Neural progenitor cell (in vitro differentiated cells): ENCODE measurements around the gene HERC2. TPM values are rescaled to one million over a fixed set of nuclear protein-coding genes. Genes with fewer than 3 reads are reported as not detected.
"Not testable (repeated sequence)": the region's sequence is repeated elsewhere in the genome, so short reads cannot be mapped to it uniquely, and the experiment has no call there.

Experiments used
- DNase-seq: peaks from one replicate; pipeline ENCODE4 v3.0.0-alpha.2; 2016; ENCODE audit warnings: low spot score
- H2AFZ ChIP-seq: fragments of 200-600 bp; sonication (generic); replicated peaks from 2 replicates; pipeline ENCODE4 v1.6.1; 2016; ENCODE audit warnings: antibody characterized with exemption
- H3F3A ChIP-seq: fragments of 200-600 bp; sonication (generic); 2 replicates; pipeline ENCODE4 v1.6.1; 2016; ENCODE audit warnings: antibody characterized with exemption, low read depth
- H3K27ac ChIP-seq: fragments of 200-600 bp; sonication (generic); 2 replicates; pipeline ENCODE4 v1.5.1; 2016; ENCODE audit warnings: mild to moderate bottlenecking
- H3K27me3 ChIP-seq: fragments of 200-600 bp; sonication (generic); 2 replicates; pipeline ENCODE4 v1.6.1; 2016; ENCODE audit warnings: mild to moderate bottlenecking, moderate library complexity
- H3K36me3 ChIP-seq: fragments of 200-600 bp; sonication (generic); 2 replicates; pipeline ENCODE4 v1.5.1; 2016
- H3K4me1 ChIP-seq: fragments of 200-600 bp; sonication (generic); 2 replicates; pipeline ENCODE4 v1.6.1; 2016; ENCODE audit warnings: mixed run types
- H3K4me2 ChIP-seq: fragments of 200-600 bp; sonication (generic); 2 replicates; pipeline ENCODE4 v1.6.1; 2016
- H3K4me3 ChIP-seq: fragments of 200-600 bp; sonication (generic); 2 replicates; pipeline ENCODE4 v1.5.1; 2016
- H3K79me2 ChIP-seq: fragments of 200-600 bp; sonication (generic); 2 replicates; pipeline ENCODE4 v1.6.1; 2016; ENCODE audit warnings: low read depth
- H3K9ac ChIP-seq: fragments of 200-600 bp; sonication (generic); 2 replicates; pipeline ENCODE4 v1.6.1; 2016
- H3K9me3 ChIP-seq: fragments of 200-600 bp; sonication (generic); 2 replicates; pipeline ENCODE4 v1.5.1; 2016; ENCODE audit warnings: low read depth
- H4K20me1 ChIP-seq: fragments of 200-600 bp; sonication (generic); 2 replicates; pipeline ENCODE4 v1.6.1; 2016; ENCODE audit warnings: low read depth
- H3K27ac Mint-ChIP-seq: 3 replicates; pipeline ENCODE4 v1.8.0; 2021; ENCODE audit warnings: mixed read lengths
- H3K27me3 Mint-ChIP-seq: 2 replicates; pipeline ENCODE4 v1.8.0; 2022; ENCODE audit warnings: low read depth, mild to moderate bottlenecking, inconsistent platforms, moderate library complexity, mixed read lengths; ENCODE audit not compliant: insufficient read depth
- H3K36me3 Mint-ChIP-seq: 3 replicates; pipeline ENCODE4 v1.8.0; 2021; ENCODE audit warnings: mixed read lengths
- H3K4me1 Mint-ChIP-seq: 3 replicates; pipeline ENCODE4 v1.8.0; 2021; ENCODE audit warnings: mixed read lengths
- H3K4me3 Mint-ChIP-seq: 3 replicates; pipeline ENCODE4 v1.8.0; 2021; ENCODE audit warnings: mild to moderate bottlenecking, moderate library complexity, mixed read lengths
- H3K9me3 Mint-ChIP-seq: 3 replicates; pipeline ENCODE4 v1.8.0; 2020; ENCODE audit warnings: mixed read lengths
- EZH2 ChIP-seq: fragments of 200-600 bp; sonication (generic); IDR thresholded peaks from 2 replicates; pipeline ENCODE4 v1.6.1; 2017; ENCODE audit warnings: antibody characterized with exemption, mild to moderate bottlenecking, moderate library complexity
- EZH2phosphoT487 ChIP-seq: fragments of 200-600 bp; sonication (generic); IDR thresholded peaks from 2 replicates; pipeline ENCODE4 v1.6.1; 2017; ENCODE audit warnings: antibody characterized with exemption
- total RNA-seq: library from RNA; depleted of rRNA; stranded (reverse); fragments of >200 nt; gene quantifications from 2 replicates; pipeline ENCODE4 v1.2.3, GENCODE V29; 2015; ENCODE audit warnings: low replicate concordance
- TF ChIP-seq, protein P1 (sequence below): fragments of 200-600 bp; sonication (generic); IDR thresholded peaks from 2 replicates; pipeline ENCODE4 v1.5.1; 2017; ENCODE audit warnings: antibody characterized with exemption, mild to moderate bottlenecking

The HERC2 gene
- total RNA-seq, 1 donor from 2014 or later = 15.3 TPM

GRCh38 chr15:28153492-28154119 is 168.4 kb downstream of the HERC2 start:
- no peak for TF ChIP-seq EZH2phosphoT487
- TF ChIP-seq, protein P1, sequence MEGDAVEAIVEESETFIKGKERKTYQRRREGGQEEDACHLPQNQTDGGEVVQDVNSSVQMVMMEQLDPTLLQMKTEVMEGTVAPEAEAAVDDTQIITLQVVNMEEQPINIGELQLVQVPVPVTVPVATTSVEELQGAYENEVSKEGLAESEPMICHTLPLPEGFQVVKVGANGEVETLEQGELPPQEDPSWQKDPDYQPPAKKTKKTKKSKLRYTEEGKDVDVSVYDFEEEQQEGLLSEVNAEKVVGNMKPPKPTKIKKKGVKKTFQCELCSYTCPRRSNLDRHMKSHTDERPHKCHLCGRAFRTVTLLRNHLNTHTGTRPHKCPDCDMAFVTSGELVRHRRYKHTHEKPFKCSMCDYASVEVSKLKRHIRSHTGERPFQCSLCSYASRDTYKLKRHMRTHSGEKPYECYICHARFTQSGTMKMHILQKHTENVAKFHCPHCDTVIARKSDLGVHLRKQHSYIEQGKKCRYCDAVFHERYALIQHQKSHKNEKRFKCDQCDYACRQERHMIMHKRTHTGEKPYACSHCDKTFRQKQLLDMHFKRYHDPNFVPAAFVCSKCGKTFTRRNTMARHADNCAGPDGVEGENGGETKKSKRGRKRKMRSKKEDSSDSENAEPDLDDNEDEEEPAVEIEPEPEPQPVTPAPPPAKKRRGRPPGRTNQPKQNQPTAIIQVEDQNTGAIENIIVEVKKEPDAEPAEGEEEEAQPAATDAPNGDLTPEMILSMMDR = peak; percentile 16
- H3K36me3 Mint-ChIP-seq = peaks cover 54% of the 10 kb centered on the region
- Histone ChIP-seq H3K4me2 (no peak overlapping the region), H3F3A (no peaks in the 10 kb centered on the region), H3K27ac (no peak overlapping the region), H3K36me3 (no peaks in the 10 kb centered on the region), H3K4me1 (no peaks in the 10 kb centered on the region), H3K79me2 (peaks cover 26% of the 10 kb centered on the region), H4K20me1 (no peaks in the 10 kb centered on the region), H3K9ac (no peak overlapping the region), H2AFZ (no peak overlapping the region), H3K4me3 (no peak overlapping the region), H3K9me3 (no peaks in the 10 kb centered on the region), H3K27me3 (no peaks in the 10 kb centered on the region)
- H3K4me1 Mint-ChIP-seq = no peaks in the 10 kb centered on the region
- peaks cover 3% of the 10 kb centered on the region for H3K27me3 Mint-ChIP-seq
- H3K27ac Mint-ChIP-seq = peak overlapping the region; percentile 83
- H3K4me3 Mint-ChIP-seq = no peak overlapping the region
- H3K9me3 Mint-ChIP-seq = peaks cover 29% of the 10 kb centered on the region
- DNase-seq = no peak

GRCh38 chr15:28152538-28152923 is 169.4 kb downstream of the HERC2 start:
- H3K27me3 ChIP-seq, H3K9me3 ChIP-seq, H3K27ac ChIP-seq, H3K36me3 ChIP-seq, H3K4me1 Mint-ChIP-seq, H2AFZ ChIP-seq, H3K4me3 Mint-ChIP-seq, H3K4me3 ChIP-seq, H3K4me2 ChIP-seq, H3F3A ChIP-seq, H4K20me1 ChIP-seq, H3K27me3 Mint-ChIP-seq, H3K4me1 ChIP-seq, DNase-seq, H3K9ac ChIP-seq: not testable (repeated sequence)
- peak overlapping the region; percentile 88 for H3K27ac Mint-ChIP-seq
- peaks cover 52% of the 10 kb centered on the region for H3K36me3 Mint-ChIP-seq
- peaks cover 30% of the 10 kb centered on the region for H3K79me2 ChIP-seq
- peaks cover 25% of the 10 kb centered on the region for H3K9me3 Mint-ChIP-seq

DNA sequence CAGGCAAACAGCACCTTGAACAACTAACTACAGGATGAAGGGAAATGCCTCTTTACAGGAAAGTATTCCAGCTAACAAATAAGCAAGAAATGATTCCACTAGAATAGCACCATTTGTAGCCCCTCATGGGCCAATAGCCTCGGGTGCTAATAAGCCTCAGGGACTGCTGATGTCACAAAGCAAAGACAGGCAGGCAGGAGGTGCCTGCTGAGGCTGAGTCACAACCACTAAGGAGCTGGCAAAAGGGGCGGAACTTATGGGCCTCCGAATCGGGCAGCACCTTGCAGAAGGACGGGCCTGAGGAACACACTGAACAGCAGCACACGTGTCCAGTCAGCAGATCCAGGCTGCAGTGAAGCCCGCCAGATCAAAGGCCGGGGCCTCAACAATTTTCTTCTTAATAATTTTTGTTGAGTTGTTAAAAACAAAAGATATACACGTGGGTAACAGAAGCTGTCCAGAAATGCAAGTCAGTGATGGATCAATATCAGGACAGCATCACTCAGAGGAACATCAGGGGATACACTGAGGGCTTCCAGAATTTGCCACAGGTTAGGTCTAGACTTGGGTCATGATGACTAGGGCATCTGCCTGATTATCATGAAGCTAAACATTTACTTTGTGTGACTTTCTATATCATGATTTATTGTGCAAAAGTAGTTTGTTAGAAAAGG is 170.0 kb downstream of the HERC2 start:
- H3K36me3 Mint-ChIP-seq = peaks cover 47% of the 10 kb centered on the region
- peaks cover 21% of the 10 kb centered on the region for H3K9me3 Mint-ChIP-seq

DNA sequence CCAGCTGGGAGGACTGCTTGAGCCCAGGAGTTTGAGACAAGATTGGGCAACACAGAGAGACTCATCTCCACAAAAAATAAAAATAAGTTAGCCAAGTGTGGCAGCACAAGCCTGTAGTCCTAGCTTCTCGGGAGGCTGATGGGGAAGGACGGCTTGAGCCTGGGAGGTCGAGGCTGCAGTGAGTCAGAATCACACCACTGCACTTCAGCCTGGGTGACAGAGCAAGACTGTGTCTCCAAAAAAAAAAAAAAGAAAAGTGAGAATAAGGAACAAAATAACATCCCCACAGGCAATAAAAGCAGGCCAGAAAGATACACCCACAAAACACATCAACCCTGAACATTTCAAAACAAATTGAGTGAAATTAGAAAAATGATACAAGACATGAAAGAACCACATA is 174.2 kb downstream of the HERC2 start:
- H3K36me3 ChIP-seq = no peaks in the 10 kb centered on the region
- peaks cover 4% of the 10 kb centered on the region for H3K27me3 Mint-ChIP-seq
- peaks cover 67% of the 10 kb centered on the region for H3K36me3 Mint-ChIP-seq
- no peak overlapping the region for H3K4me3 ChIP-seq
- H3K27ac ChIP-seq = no peak overlapping the region
- H3K9me3 Mint-ChIP-seq = peaks cover 19% of the 10 kb centered on the region
- TF ChIP-seq EZH2phosphoT487 = no peak
- TF ChIP-seq EZH2 = no peak
- TF ChIP-seq, protein P1 = no peak
- no peak overlapping the region for H3K9ac ChIP-seq
- no peak for DNase-seq
- peaks cover 30% of the 10 kb centered on the region for H3K79me2 ChIP-seq
- no peak overlapping the region for H3K4me3 Mint-ChIP-seq
- no peaks in the 10 kb centered on the region for H3F3A ChIP-seq
- H3K27ac Mint-ChIP-seq = no peak overlapping the region
- H3K9me3 ChIP-seq = no peaks in the 10 kb centered on the region
- no peaks in the 10 kb centered on the region for H3K4me1 ChIP-seq
- no peaks in the 10 kb centered on the region for H4K20me1 ChIP-seq
- H3K27me3 ChIP-seq = no peaks in the 10 kb centered on the region
- no peak overlapping the region for H3K4me2 ChIP-seq
- no peak overlapping the region for H2AFZ ChIP-seq
- H3K4me1 Mint-ChIP-seq = no peaks in the 10 kb centered on the region

More for the DNA sequence above, 170.0 kb downstream of the HERC2 start:
- not testable (repeated sequence) for H2AFZ ChIP-seq, H3F3A ChIP-seq, H3K36me3 ChIP-seq, H3K9me3 ChIP-seq, H3K4me1 Mint-ChIP-seq, H3K4me3 Mint-ChIP-seq, H3K9ac ChIP-seq, H3K4me3 ChIP-seq, H3K27me3 ChIP-seq, H3K4me1 ChIP-seq, H3K4me2 ChIP-seq, H3K27ac ChIP-seq, H4K20me1 ChIP-seq, H3K27me3 Mint-ChIP-seq, DNase-seq
- H3K79me2 ChIP-seq = peaks cover 30% of the 10 kb centered on the region
- H3K27ac Mint-ChIP-seq = peak overlapping the region; percentile 88

DNA sequence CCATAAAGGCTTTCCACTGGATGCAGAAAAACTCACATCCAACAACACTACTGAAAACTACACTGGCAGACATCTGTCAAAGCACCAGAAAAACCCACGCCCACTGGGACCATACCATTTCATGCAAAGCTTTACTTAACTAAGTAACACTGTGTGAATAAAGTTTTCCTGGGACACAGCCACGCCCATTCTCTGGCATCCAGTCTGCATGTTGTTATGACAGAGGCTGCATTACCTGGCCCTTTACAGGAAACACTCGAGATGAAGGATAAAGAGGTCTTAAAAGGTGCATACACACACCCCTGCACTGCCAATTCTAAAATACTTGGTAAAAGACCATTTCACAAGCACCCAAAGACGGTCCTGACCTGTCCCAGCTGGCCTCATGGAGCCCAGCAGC is 176.6 kb downstream of the HERC2 start:
- H3K79me2 ChIP-seq = peaks cover 22% of the 10 kb centered on the region
- H3K4me1 Mint-ChIP-seq, H3K36me3 ChIP-seq, H3K9ac ChIP-seq, H3K4me3 ChIP-seq, H3K27me3 Mint-ChIP-seq, H3F3A ChIP-seq, H3K27me3 ChIP-seq, H4K20me1 ChIP-seq, H3K9me3 ChIP-seq, H3K4me2 ChIP-seq, H3K27ac Mint-ChIP-seq, H3K4me3 Mint-ChIP-seq, DNase-seq, H3K4me1 ChIP-seq, H2AFZ ChIP-seq, H3K27ac ChIP-seq: not testable (repeated sequence)
- H3K9me3 Mint-ChIP-seq = peaks cover 15% of the 10 kb centered on the region
- H3K36me3 Mint-ChIP-seq = peaks cover 59% of the 10 kb centered on the region
